ENCODE measurements around the gene MAGI1. TPM values are rescaled to one million over a fixed set of nuclear protein-coding genes. Genes with fewer than 3 reads are reported as not detected.
"Not testable (repeated sequence)": the region's sequence is repeated elsewhere in the genome, so short reads cannot be mapped to it uniquely, and the experiment has no call there.

MAGI1 gene
- total RNA-seq, 4 donors from 2014 or later, result 49.5 to 72.1 (median 67.6) TPM

DNA sequence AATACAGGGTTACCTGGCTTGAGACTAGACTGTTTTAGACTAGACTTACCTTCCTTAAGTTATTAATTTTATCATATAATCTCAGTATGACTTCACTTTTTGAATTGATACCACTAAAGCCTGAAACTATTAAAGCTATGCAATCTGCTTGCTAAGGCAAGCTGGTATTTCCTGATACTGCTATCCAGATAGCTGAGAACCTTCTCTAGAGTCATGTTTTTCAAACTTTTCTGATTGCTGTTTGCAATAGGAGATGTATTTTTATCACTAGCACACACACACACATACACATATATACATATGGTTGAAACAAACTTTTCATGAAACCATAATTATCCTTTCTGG lies 9.3 kb upstream of the MAGI1 start:
- Histone ChIP-seq H3K4me1 (peaks cover 0 to 12% (median 2%) of the 10 kb centered on the region in 4 donors), H3K27me3 (no peaks in the 10 kb centered on the region), H3K27ac (no peak overlapping the region), H3K4me3 (no peak overlapping the region), H3K9me3 (no peaks in the 10 kb centered on the region), H3K36me3 (no peaks in the 10 kb centered on the region)
- TF ChIP-seq, protein P1, sequence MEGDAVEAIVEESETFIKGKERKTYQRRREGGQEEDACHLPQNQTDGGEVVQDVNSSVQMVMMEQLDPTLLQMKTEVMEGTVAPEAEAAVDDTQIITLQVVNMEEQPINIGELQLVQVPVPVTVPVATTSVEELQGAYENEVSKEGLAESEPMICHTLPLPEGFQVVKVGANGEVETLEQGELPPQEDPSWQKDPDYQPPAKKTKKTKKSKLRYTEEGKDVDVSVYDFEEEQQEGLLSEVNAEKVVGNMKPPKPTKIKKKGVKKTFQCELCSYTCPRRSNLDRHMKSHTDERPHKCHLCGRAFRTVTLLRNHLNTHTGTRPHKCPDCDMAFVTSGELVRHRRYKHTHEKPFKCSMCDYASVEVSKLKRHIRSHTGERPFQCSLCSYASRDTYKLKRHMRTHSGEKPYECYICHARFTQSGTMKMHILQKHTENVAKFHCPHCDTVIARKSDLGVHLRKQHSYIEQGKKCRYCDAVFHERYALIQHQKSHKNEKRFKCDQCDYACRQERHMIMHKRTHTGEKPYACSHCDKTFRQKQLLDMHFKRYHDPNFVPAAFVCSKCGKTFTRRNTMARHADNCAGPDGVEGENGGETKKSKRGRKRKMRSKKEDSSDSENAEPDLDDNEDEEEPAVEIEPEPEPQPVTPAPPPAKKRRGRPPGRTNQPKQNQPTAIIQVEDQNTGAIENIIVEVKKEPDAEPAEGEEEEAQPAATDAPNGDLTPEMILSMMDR (IDR thresholded peaks at IDR 0.05), result no peak
- TF ChIP-seq POLR2A (IDR thresholded peaks at IDR 0.05), result no peak
- DNase-seq, result no peak

DNA sequence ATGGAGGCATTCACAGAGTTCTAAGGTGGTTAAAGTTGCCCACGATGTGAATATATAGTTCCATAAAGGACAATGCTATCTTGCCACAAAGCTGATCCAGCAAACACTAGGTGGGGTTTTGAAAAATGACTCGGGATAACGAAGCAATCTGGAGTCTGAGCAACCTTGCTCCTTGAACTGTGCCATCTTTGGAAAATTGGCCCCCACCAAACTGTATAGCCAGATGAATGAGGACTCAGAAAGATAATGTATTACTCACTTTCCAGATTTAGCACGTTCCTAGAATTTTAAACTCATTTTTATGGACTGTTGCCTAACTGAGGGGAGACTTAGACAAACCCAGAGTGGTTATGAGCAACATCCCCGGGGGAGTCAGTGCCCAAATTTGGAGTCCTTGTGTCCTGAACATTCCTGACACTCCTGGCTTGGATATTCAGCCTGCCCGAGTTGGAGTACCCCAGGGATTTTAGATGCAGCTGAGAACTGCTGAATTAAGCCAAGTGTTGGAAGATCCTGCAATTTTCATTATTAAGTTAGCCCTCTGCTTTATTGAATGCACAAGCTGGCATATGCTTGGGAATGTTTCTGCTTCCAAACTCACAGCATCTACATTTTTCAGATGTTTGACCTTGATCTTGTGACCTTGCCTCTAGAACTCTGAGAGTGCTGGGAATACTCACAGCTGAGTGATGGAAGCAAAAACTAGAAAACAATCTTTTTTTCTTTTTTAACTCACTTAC lies 8.8 kb upstream of the MAGI1 start:
- Histone ChIP-seq H3K27me3 (no peaks in the 10 kb centered on the region), H3K27ac (no peak overlapping the region), H3K4me3 (no peak overlapping the region), H3K36me3 (no peaks in the 10 kb centered on the region), H3K4me1 (peaks cover 0 to 12% (median 2%) of the 10 kb centered on the region in 4 donors), H3K9me3 (no peaks in the 10 kb centered on the region)
- no peak for DNase-seq
- TF ChIP-seq, protein P1 (IDR thresholded peaks at IDR 0.05), result peak in 3 of 6 experiments; percentile 33 to 37 (median 36)
- TF ChIP-seq POLR2A (IDR thresholded peaks at IDR 0.05), result no peak

- H3K27me3 ChIP-seq, H3K27ac ChIP-seq, H3K36me3 ChIP-seq, DNase-seq, H3K4me3 ChIP-seq, H3K9me3 ChIP-seq: not testable (repeated sequence)
- H3K4me1 ChIP-seq, result peaks cover 0 to 12% (median 2%) of the 10 kb centered on the region in 4 donors
Observed at GRCh38 chr3:66046321-66046720, 7.6 kb upstream of the MAGI1 start.

GRCh38 chr3:66041828-66042227 lies 3.1 kb upstream of the MAGI1 start:
- no peak for DNase-seq
- no peak for TF ChIP-seq POLR2A (IDR thresholded peaks at IDR 0.05)
- TF ChIP-seq, protein P1 (IDR thresholded peaks at IDR 0.05), result no peak
- no peaks in the 10 kb centered on the region for H3K9me3 ChIP-seq
- no peak overlapping the region for H3K4me3 ChIP-seq
- H3K4me1 ChIP-seq, result no peaks in the 10 kb centered on the region
- no peaks in the 10 kb centered on the region for H3K27me3 ChIP-seq
- H3K36me3 ChIP-seq, result no peaks in the 10 kb centered on the region
- H3K27ac ChIP-seq, result no peak overlapping the region

DNA sequence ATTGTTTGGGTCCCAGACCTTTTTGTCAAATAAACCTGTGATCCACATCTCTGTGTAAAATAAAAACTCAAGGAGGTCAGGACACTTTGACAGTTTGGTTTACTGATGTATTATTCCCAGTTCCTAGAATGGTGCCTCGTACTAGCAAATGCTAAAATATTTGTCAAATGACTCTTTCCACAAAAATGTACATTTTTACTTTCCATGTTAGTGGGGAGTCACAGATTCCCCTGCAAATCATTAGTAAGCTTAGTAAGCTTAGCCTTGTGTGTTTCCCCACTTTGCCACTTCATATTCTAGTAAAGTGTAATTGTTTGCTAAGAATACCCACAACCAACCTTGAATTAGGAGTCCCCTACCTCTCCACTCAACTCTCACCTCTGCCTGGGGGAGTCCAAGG lies 2.4 kb upstream of the MAGI1 start:
- H3K27ac ChIP-seq, result no peak overlapping the region
- H3K36me3 ChIP-seq, result no peaks in the 10 kb centered on the region
- no peak overlapping the region for H3K4me3 ChIP-seq
- no peaks in the 10 kb centered on the region for H3K4me1 ChIP-seq
- no peaks in the 10 kb centered on the region for H3K27me3 ChIP-seq
- H3K9me3 ChIP-seq, result no peaks in the 10 kb centered on the region
- TF ChIP-seq, protein P1 (IDR thresholded peaks at IDR 0.05), result no peak
- TF ChIP-seq POLR2A (IDR thresholded peaks at IDR 0.05), result no peak
- DNase-seq, result no peak

- no peaks in the 10 kb centered on the region for H3K27me3 ChIP-seq
- TF ChIP-seq, protein P1 (IDR thresholded peaks at IDR 0.05), result no peak
- TF ChIP-seq POLR2A (IDR thresholded peaks at IDR 0.05), result no peak
- H3K9me3 ChIP-seq, result no peaks in the 10 kb centered on the region
- peak in 2 of 3 donors; percentile 58 to 65 for DNase-seq
- peak overlapping the region; percentile 67 to 91 (median 83) for H3K27ac ChIP-seq
- no peaks in the 10 kb centered on the region for H3K36me3 ChIP-seq
- H3K4me1 ChIP-seq, result no peaks in the 10 kb centered on the region
- peak overlapping the region; percentile 41 to 87 (median 62) for H3K4me3 ChIP-seq
Observed at GRCh38 chr3:66039590-66039887, 821 bp upstream of the MAGI1 start.
